ENCODE results near the gene CHERP. TPM values are rescaled to one million over a fixed set of nuclear protein-coding genes. Genes with fewer than 3 reads are reported as not detected.

The CHERP gene
- total RNA-seq, 4 donors from 2014 or later = 9.8 to 22.5 (median 12.6) TPM

- Histone ChIP-seq H3K27ac (no peak overlapping the region), H3K4me1 (peaks cover 0 to 56% (median 21%) of the 10 kb centered on the region in 4 donors), H3K4me3 (no peak overlapping the region), H3K36me3 (peaks cover 0 to 55% (median 20%) of the 10 kb centered on the region in 3 donors), H3K27me3 (no peaks in the 10 kb centered on the region), H3K9me3 (no peaks in the 10 kb centered on the region)
- TF ChIP-seq POLR2A (IDR thresholded peaks at IDR 0.05) (no peak), EP300 (IDR thresholded peaks at IDR 0.05) (no peak), CTCF (IDR thresholded peaks at IDR 0.05) (no peak)
- WGBS, 2 donors = 84 to 86% methylated on average over 35 to 39 of the region's 48 CpGs
- DNase-seq (ENCODE audit: low spot score in 2 of 2) = no peak
These were observed 33.8 kb upstream of the CHERP start for GRCh38 chr19:16575861-16576689.

- WGBS, 2 donors = 85 to 87% methylated on average over 2 of the region's 2 CpGs
- no peak for DNase-seq (ENCODE audit: low spot score in 2 of 2)
- no peak overlapping the region for H3K4me3 ChIP-seq
- H3K27me3 ChIP-seq = no peaks in the 10 kb centered on the region
- H3K27ac ChIP-seq = no peak overlapping the region
- no peaks in the 10 kb centered on the region for H3K9me3 ChIP-seq
- TF ChIP-seq POLR2A (IDR thresholded peaks at IDR 0.05) (no peak), CTCF (IDR thresholded peaks at IDR 0.05) (no peak), EP300 (IDR thresholded peaks at IDR 0.05) (no peak)
- H3K36me3 ChIP-seq = peaks cover 0 to 56% (median 20%) of the 10 kb centered on the region in 3 donors
- peaks cover 0 to 59% (median 25%) of the 10 kb centered on the region in 4 donors for H3K4me1 ChIP-seq
These were observed 33.0 kb upstream of the CHERP start for GRCh38 chr19:16575282-16575681.

DNA sequence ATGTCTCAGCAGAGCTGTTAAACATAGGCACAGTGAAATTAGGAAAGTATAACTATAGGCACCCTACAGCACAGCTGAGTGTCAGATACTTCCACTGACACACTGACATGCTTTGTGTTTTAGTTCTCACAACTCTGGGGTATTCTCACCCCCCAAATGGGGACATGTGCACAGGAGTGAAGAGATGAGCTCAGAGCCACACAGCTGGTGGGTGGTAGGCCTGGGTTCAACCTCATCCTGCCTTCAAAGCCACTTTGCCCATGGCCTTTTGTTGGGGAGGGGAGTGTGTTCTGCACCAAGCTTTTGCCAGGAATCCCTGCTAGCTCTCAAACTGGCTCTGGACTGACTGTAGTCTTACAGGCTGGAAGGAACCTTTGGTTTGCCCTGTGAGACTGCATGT lies 31.7 kb upstream of the CHERP start:
- no peak for TF ChIP-seq EP300 (IDR thresholded peaks at IDR 0.05)
- TF ChIP-seq POLR2A (IDR thresholded peaks at IDR 0.05) = no peak
- Histone ChIP-seq H3K9me3 (no peaks in the 10 kb centered on the region), H3K36me3 (peaks cover 0 to 67% (median 20%) of the 10 kb centered on the region in 3 donors), H3K27me3 (no peaks in the 10 kb centered on the region), H3K4me3 (no peak overlapping the region), H3K27ac (no peak overlapping the region), H3K4me1 (peaks cover 0 to 60% (median 25%) of the 10 kb centered on the region in 4 donors)
- DNase-seq (ENCODE audit: low spot score in 2 of 2) = no peak

- peaks cover 0 to 67% (median 16%) of the 10 kb centered on the region in 3 donors for H3K36me3 ChIP-seq
- no peak for DNase-seq (ENCODE audit: low spot score in 2 of 2)
- peak overlapping the region in 3 of 4 donors; percentile 86 to 92 (median 88) for H3K27ac ChIP-seq
- no peaks in the 10 kb centered on the region for H3K27me3 ChIP-seq
- H3K4me1 ChIP-seq = peaks cover 0 to 60% (median 25%) of the 10 kb centered on the region in 4 donors
- TF ChIP-seq EP300 (IDR thresholded peaks at IDR 0.05) = no peak
- no peak for TF ChIP-seq POLR2A (IDR thresholded peaks at IDR 0.05)
- TF ChIP-seq CTCF (IDR thresholded peaks at IDR 0.05) = no peak
- WGBS, 2 donors = 66 to 69% methylated on average over 13 of the region's 13 CpGs
- no peaks in the 10 kb centered on the region for H3K9me3 ChIP-seq
- H3K4me3 ChIP-seq = peak overlapping the region; percentile 67 to 98 (median 90)
These were observed 31.1 kb upstream of the CHERP start for GRCh38 chr19:16573296-16573695.

DNA sequence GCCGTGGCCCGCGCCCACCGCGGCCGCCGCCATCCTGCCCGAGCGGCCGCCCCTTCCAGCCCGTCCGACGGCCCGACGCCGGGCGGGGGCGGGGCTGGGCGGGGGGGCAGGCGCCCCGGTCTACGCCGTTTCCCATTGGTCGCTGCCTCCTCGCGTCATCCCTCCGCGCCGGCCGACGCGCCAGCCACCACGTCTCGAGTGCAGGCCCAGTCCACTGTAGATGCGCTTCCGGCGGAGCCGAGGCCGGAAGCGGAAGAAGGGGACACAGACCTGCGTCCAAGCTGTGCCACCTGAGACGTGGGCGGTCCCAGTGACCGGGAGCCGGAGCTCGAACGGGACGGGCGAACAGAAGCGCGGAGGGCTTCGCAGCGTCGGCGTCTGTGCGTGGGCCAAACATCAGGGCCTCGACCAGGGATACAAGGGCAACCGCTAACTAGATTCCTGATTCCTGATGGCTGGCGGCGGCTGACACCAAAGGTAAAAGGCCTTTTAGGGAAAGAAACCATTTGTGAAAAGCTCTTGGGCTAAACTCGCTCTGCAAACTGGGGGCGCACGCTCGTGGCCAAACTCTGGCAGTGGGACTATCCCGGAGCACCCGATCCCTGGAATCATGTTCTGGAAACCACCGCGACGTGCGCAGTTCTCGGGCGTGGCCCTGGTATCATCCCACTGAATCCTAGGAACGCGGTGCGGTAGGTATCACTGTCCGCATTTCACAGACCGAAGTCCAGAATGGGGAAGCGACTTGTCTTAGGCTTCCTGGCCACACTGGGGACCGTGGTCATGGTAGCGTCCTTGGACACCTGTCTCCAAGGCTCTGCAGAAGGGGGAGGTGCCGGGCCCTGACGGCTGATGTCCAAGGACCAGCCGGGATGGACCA lies 30.3 kb upstream of the CHERP start, which contains the start of gene SLC35E1:
SLC35E1 (minus strand) TSS at position 84 of the 880 bp plus-strand sequence; CDS start at position 33, 51 bp downstream.
- peak; percentile 90 for DNase-seq (ENCODE audit: low spot score in 2 of 2)
- Histone ChIP-seq H3K4me3 (peak within 1 kb of the TSS; percentile 67 to 98 (median 90)), H3K4me1 (peaks cover 0 to 60% (median 25%) of the 10 kb centered on the region in 4 donors), H3K9me3 (no peaks in the 10 kb centered on the region), H3K36me3 (peaks cover 0 to 67% (median 10%) of the 10 kb centered on the region in 3 donors), H3K27ac (peak within 1 kb of the TSS; percentile 39 to 92 (median 87)), H3K27me3 (no peaks in the 10 kb centered on the region)
- TF ChIP-seq EP300 (IDR thresholded peaks at IDR 0.05) = peak; percentile 96 to 98
- peak; percentile 20 to 85 for TF ChIP-seq POLR2A (IDR thresholded peaks at IDR 0.05)
- peak in 1 of 5 experiments; percentile 46 for TF ChIP-seq CTCF (IDR thresholded peaks at IDR 0.05)
- WGBS, 2 donors = 0 to 2% methylated on average over 30 to 60 of the region's 83 CpGs
